Stimulated activated CD8-positive, alpha-beta memory T cell treated with anti-CD3 and anti-CD28 coated beads, Interleukin-7, amount 100 ng/mL, for 24 hours (primary cell): ENCODE data around the gene RB1.

Source experiments
- DNase-seq: peaks from one replicate; pipeline ENCODE4 v3.0.0-alpha.2; 2020; ENCODE audit warnings: low read depth

Gene RB1

DNA sequence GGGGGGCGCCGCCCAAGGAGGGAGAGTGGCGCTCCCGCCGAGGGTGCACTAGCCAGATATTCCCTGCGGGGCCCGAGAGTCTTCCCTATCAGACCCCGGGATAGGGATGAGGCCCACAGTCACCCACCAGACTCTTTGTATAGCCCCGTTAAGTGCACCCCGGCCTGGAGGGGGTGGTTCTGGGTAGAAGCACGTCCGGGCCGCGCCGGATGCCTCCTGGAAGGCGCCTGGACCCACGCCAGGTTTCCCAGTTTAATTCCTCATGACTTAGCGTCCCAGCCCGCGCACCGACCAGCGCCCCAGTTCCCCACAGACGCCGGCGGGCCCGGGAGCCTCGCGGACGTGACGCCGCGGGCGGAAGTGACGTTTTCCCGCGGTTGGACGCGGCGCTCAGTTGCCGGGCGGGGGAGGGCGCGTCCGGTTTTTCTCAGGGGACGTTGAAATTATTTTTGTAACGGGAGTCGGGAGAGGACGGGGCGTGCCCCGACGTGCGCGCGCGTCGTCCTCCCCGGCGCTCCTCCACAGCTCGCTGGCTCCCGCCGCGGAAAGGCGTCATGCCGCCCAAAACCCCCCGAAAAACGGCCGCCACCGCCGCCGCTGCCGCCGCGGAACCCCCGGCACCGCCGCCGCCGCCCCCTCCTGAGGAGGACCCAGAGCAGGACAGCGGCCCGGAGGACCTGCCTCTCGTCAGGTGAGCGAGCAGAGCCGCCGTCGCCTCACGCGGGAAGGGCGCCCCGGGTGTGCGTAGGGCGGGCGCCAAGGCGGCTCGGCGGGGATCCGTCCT is at the start of gene RB1:
Gene RB1 (plus strand): TSS at position 393 of the 784 bp plus-strand sequence. CDS start 162 bp downstream, at position 555.
- peak; percentile 77 for DNase-seq

DNA sequence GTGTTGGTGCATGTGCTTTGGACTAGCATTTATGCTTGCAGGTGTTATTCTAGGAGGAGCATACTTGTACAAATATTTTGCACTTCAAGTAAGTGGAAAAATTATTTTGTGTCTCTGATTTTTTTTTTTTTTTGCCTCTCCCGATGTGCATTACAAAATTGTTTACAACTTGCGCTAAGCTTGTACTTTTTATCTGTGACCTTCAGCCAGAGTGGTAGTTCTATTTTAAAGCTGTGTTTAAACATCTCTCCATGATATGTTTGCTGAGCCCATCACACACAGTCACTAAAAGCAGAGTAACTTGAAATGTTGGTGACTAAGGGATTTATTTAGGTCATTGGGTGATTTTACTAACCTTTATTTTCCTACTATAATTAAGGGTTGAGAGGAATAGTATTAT is 49.7 kb upstream of the RB1 start:
- no peak for DNase-seq

DNA sequence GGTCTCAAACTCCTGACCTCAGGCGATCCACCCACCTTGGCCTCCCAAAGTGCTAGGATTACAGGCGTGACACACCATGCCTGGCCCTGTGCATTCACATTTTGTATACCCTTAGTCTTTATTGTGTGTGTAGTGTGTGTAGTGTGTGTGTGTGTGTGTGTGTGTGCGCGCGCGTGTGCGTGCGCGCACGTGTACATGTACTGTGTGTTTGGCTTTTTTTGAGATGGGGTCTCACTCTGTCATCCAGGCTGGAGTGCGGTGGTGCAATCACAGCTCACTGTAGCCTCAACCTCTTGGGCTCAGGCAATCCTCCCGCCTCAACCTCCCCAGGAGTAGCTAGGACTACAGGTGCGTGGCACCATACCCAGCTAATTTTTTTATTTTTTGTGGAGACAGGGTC is 48.5 kb upstream of the RB1 start:
- DNase-seq, result no peak

DNA sequence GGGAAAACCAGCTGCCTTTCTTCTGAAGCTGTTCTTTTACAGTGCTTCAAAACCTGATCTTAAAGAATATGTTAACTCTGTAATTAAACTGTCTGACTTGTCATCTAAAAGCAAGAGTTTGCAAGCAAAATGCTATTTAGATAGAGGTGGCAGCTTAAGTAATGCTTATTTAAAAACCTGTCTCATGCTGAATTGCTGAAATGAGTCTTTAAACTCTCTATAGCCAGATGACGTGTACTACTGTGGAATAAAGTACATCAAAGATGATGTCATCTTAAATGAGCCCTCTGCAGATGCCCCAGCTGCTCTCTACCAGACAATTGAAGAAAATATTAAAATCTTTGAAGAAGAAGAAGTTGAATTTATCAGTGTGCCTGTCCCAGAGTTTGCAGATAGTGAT is 47.6 kb upstream of the RB1 start:
- DNase-seq, result no peak

DNA sequence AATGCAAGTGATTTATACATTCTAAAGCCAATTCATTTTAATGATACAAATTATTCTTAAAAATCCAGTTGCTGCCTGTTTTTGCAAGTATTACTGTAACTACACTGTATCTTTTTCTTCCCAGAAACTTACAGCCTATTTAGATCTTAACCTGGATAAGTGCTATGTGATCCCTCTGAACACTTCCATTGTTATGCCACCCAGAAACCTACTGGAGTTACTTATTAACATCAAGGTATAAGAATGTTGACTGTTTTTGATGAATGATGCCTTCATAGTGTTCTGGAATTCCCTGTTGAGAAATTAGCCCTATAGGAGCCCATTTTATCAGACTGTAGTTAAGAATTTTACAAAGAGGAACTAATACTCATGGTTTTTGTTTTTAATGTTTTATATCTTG is 45.5 kb upstream of the RB1 start:
- DNase-seq, result no peak

DNA sequence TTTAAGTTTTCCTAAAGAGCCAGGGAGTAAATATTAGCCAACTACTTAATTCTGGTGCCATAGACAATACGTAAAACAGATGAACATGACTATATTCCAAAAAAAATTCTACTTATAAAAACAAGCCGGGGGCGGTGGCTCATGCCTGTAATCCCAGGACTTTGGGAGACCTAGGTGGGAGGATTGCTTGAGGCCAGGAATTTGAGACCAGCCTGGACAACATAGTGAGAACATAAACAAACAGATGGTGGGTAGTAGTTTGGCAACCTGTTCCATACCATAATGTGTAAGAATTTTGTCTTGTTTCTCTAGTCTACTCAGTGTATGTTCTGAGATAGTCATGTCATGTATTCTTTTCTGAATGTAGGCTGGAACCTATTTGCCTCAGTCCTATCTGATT is 45.1 kb upstream of the RB1 start:
- no peak for DNase-seq

DNA sequence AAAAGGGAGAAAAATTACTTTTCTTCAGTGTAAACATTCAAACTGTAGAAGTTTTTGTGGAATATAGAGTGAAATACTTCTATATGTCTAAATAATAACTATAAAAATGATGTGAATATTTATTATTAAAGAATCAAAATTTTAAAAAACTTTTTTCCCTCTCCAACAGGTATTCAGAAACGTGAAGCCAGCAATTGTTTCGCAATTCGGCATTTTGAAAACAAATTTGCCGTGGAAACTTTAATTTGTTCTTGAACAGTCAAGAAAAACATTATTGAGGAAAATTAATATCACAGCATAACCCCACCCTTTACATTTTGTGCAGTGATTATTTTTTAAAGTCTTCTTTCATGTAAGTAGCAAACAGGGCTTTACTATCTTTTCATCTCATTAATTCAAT is 42.6 kb upstream of the RB1 start:
- DNase-seq, result no peak

DNA sequence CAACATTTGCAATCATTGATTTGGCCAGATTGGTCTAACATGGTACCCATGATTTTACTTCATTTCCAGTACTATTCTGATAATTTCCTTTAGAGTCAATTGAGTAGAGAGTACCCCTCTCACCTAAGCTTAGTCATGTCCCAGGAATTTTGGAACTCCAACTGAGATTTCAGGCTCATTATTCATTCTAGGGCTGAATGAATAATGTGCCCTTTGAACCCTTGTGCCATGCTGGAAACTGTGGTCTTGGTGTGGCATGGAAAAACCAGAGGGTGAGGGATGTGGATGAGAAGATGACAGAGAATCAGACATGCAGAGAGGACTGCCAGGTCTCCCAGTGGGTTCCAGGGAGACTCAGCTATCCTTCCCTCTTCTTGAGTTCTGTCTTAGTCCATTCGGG is 40.4 kb upstream of the RB1 start:
- DNase-seq, result no peak

DNA sequence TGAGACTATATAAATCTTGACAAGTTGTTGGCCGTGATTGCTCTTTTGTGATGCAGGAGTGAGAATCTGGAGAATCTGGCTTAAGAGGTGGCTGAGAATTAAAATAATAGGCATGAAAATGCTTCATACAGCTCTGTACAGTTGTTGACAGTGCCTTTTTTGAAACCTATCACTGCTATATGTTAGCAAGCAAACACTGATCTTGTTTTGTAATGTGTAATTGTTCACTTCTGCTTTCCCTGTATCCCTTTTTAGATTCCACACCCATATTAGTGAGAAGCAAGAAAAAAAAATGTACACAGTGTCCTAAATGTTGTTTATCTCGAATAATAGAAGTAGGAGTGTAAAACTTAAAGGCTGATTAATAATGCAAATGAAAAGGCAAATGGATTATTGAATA is 39.5 kb upstream of the RB1 start:
- DNase-seq, result no peak

DNA sequence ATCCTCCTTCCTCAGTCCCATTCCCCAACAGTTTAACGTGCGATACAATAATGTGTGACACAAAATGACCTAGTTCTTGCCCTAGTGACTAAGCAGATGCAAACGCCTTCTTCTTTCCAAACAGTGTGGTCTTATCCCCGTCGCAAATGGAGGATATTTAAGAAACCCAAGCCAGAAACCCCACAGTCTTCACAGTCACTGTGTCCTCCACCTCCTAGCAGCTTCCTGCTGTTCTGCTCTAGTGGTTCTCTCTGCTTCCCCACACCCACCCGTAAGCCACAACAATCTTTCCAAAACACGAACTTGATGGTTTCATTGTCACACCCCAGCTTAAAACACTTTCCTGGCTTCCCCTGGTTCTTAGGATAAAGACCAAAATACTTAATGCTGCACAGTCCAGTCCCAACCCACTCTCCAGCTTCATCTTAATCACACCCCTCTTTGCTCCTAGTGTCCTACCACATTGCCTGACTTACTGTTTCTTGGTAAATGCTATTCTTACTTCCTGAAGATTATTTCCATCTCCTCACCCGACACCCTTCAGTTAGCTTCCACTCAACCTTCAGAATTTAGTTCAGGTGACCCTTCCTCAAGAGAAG is 38.2 kb upstream of the RB1 start:
- no peak for DNase-seq

DNA sequence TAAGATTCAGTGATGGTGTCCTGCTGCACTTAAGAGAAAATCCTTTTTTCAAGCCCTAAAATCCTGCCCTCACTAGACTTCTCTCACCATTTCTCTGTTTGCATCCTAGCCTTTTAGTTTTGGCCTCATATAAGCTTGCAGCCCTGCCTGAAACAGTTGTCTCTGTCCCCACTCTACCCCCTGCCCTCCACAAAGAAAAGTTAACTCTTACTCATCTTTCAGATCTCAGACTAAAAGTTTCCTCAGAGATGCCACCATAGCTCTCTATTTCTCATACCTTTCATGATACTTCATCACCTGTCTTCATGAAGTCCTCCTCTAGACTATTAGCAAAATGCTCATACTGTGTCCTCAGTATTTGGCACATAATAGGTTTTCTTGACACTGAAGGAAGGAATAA is 37.4 kb upstream of the RB1 start:
- DNase-seq, result no peak

DNA sequence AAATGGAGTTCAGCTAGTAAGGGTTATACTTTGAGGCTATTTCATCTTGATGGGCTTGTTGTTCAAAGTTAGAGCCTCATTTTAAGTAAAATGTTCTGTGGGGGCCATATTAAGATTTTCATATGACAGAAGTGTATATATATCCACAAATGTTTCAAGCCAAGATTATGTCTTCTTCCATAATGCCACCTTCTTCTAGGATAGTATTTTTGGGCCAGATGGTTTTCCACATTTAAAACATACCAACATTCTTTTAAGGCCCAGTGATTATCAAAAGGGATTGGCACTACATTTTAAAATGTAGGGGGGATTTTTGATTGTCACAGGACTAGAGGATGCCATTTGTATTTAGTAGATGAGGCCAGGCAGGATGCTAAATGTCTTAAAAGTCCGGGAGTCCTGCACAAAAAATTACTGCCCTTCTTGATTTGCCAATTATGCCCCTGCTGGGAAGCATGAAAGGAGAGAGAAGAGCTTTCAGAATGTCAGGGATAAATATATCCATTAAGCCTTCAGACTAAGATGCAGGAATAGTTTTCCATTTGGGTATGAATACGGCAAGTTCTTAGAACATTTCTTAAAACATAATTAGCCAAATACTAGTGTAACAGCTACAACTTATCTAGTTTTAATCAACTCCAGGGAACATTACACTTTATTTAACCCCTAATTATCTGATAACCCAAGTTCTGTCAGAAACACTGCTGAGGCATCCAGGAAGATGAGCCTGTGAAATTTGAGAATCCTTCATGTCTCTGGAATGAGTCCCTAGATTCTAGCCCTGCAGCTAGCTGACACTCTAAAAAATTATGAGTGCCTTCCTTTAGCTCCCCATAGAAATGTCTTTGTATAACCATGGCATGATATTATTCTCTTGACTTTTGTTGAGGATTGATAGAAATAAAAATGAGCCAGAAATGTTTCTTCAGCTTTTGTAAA is 36.6 kb upstream of the RB1 start:
- DNase-seq, result no peak

DNA sequence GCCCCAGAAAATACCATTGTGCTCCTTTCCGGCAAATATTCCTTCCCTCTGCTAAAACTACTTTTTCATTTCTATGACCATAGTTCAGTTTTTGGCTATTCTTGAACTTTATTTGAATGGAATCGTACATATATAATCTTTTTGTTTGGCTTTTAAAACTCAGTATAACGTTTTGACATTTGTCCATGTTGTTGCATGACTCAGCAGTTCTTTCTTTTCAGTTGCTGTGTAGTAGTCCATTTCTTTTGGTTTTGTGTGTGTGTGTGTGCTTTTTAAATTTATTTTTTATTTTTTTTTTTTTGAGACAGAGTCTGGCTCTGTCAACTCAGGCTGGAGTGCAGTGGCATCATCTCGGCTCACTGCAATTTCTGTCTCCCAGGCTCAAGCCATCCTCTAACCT is 35.5 kb upstream of the RB1 start:
- no peak for DNase-seq

DNA sequence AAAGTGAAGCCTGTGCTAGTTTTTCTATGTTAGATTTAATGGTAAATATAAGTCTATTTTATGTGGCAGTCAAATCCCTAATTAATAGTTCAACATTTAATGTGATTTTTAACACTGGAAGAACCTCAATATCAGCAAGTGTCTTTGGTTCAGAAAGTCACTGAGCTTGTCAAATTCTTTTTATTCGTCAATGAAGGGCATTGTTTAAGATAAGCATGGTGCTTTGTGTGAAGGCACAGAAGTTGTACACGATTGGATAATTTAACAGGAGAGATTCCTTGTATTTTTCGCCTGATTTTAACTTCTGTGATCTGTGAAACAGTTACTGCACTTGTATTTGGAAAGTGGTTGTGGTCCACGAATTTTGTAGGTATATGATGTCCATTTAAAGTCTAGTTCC is 30.2 kb upstream of the RB1 start:
- no peak for DNase-seq

DNA sequence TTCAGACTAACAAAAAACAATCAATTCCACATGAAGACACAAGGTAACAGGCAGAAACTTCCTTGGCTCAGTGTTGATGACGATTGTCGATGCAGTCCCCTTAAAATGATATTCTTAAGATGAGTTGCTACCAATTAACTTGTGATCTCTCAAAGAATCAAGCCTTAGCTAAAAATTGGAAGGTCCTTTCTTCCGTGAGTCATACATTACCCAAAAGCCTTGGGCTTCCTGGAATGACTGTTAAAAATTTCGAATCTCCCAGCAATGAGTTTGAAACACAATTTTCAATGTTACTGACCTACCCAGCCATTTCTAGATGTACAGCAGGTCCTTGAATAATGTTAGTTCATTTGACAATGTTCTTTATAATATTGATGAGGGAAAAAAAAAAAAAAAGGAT is 28.0 kb upstream of the RB1 start:
- DNase-seq, result no peak

DNA sequence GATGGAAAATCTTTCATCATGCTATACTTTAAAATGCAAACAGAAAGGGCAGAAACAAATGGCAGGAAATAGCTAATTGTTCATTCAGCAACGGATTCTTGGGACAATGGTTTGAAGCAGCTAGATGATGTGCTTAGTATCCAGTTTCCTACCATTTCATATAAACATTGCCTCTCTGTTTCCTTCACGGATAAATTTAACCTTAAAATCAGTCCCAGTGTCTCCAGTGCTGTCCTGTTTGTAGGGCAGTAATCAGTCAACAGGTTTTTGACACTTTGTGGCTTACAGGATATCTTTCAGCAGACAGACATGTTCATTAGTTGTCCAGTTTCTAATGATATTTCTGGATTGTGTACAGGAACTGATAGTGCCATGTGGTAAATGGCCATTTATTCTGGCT is 24.7 kb upstream of the RB1 start:
- DNase-seq, result no peak

DNA sequence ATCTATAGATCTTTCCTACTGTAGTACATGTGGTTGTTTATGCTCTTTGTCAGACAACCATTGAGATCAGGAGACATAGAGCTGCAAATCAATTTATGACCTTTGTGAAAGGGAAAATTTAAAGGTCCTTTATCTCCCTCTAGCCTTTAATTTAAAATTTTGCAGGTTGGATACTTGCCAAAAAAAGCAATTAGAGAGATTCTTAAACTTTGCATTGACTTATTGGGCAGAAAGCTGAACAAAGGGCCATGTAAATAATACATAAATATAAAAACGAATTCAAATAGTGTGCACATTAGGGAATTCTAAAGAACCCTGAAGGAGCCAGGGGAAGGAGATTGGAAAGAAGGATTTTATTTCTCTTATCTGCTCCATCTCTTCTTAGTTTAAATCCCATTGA is 22.0 kb upstream of the RB1 start:
- DNase-seq, result no peak

DNA sequence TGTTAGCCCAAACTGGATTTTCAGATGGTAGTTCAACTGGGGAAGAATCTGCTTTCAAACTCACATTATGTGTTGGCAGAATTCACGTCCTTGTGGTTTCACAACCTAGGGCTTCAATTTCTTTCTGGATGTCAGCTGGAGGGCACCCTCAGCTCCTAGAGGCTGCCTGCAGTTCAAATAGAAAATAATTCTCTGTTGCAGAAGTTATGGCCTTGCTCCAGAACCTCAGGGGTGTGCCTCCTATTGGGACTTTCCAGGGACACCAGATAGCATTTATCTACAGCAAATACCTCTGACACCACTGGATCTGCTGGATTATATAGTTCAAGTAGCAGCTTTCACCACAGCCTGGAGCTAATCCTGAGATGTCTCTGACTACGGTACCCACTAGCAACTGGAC is 11.8 kb upstream of the RB1 start:
- DNase-seq, result no peak

DNA sequence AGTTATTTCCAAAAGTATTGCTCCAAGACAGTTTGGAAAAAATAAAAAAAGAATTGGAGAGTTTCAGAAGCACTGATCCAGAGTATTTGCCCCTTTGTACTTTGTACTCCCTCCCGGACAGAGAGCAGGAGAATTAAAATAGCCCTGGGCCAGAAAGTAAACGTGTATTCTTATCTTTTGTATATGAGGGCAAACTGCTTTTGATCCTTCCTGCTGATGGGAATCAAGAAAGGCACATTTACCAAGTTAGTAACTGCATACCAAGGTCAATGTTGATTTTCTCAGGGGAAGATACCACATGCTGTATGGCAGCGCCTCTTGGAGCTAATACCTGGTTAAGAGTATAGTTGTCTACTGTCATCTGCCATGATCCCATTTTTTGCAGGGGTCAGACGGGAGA is 10.9 kb upstream of the RB1 start:
- no peak for DNase-seq

DNA sequence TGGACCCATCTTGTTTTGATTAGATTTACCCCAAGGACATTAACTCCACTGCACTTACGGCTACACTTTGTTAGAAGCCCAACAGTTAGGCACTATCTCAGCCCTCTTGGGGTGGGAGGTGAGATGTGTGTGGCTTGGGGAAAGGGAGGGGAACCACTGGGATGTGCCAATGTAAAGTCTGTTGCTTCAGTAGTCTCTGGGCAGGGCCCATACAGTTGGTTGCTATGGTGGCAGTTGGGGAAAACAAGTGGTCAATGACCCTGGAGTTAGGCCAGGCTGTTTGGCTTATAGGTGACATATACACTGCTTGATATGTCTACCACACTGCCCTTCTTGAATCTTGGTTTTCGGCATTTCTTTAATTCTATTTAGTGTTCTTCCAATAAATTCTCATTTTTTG is 8.9 kb upstream of the RB1 start:
- DNase-seq, result no peak

DNA sequence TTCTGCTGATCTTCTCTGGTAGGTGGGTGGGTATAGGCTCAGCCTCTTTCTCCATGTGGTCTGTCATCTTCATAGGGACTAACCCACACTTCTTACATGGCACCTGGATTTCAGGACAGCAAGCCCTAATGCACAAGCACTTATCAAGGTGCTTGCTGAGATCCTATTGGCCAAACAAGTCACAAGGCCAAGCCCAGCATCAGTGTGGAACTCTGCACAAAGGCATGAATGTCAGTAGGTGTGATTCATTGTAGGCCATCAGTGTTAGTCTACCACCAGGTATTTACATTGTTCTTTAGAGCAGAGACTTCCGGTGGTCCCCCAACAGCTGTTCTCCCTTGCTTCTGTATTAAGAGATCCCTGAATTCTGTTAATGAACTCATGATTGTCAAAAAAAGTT is 8.3 kb upstream of the RB1 start:
- DNase-seq, result no peak

DNA sequence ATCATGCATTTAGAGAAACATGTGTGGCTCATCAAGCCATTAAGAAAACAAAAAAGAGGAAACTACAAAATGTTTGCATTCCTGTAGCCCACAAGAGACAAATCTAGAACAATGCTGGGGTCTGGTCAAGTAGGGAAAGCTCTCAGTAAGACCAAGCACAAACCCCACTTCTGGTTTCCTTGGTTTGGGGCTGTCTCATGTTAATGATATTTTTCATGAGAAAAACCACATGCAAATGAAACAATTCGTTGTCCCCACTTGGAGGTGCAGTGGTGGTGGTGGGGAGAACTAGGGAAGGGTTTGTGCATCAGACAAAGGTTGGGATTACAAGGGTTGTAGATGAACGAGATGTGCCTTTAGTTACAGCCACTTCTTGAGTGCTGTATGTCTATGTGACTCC is 7.0 kb upstream of the RB1 start:
- DNase-seq, result no peak

DNA sequence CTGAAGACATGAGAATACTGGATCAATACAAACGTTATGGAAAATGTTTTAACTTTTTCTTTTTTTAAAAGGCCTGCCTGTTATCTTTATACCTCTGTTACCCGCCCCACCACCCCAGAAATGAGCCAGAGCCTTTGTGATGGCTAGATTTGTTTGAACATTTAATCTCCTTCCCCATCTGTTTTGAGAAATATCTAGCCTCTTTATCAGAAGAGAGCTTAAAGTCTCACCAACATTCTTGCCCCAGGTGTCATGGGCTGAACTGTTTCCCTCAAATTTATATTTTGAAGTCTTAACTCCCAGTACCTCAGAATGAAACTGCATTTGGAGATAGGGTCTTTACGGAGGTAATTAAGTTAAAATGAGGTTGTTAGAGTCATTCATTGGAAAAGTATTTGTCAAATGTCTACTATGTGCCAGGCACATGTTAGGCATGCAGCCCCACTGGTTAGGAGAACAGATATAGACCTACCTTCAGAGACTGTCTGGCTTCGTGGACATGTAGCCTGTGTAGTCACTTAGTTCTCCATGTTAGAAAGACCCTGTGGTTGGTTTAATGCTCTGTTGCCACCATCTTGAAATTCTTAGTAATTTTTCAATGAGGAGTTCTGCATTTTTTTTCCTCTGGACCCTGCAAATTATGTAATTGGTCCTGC is 6.3 kb upstream of the RB1 start:
- no peak for DNase-seq
